NCI-H748 treated with DMSO at 0.1 percent for 48 hours (cell line): ENCODE results near the gene SPHK2.
A peak's percentile ranks its signal among the peaks of the same experiment; 100 is the strongest.

Source experiments
- DNase-seq: peaks from one replicate; lab custom pipeline; 2025; lab: John Stamatoyannopoulos, UW

SPHK2 gene

GRCh38 chr19:48606463-48607358, 12.6 kb upstream of the SPHK2 start, which contains the start of gene SPACA4:
SPACA4 (plus strand) TSS chr19:48606742; CDS start chr19:48606979, 237 bp downstream.
- no peak for DNase-seq

- no peak for DNase-seq
These were observed 11.9 kb upstream of the SPHK2 start for GRCh38 chr19:48607359-48607755.

GRCh38 chr19:48608798-48609263, 10.5 kb upstream of the SPHK2 start:
- peak; percentile 82 for DNase-seq

GRCh38 chr19:48609571-48610108, 9.7 kb upstream of the SPHK2 start:
- no peak for DNase-seq

- DNase-seq: no peak
These were observed 7.4 kb upstream of the SPHK2 start for GRCh38 chr19:48611872-48612271.

- no peak for DNase-seq
These were observed 6.1 kb upstream of the SPHK2 start for GRCh38 chr19:48613024-48613851.

GRCh38 chr19:48613852-48614435, 5.4 kb upstream of the SPHK2 start:
- no peak for DNase-seq

- DNase-seq: peak; percentile 33
These were observed 4.7 kb upstream of the SPHK2 start, which contains the start of gene FAM83E for GRCh38 chr19:48614436-48615230. FAM83E (minus strand) TSS chr19:48615076; CDS start chr19:48613372, 1,704 bp downstream.

- DNase-seq: no peak
These were observed 3.9 kb upstream of the SPHK2 start for GRCh38 chr19:48615231-48616040.

GRCh38 chr19:48616041-48616436, 3.3 kb upstream of the SPHK2 start:
- DNase-seq: no peak

GRCh38 chr19:48616491-48617056, 2.7 kb upstream of the SPHK2 start:
- DNase-seq: no peak

- no peak for DNase-seq
These were observed 2.0 kb upstream of the SPHK2 start for GRCh38 chr19:48617146-48617937.

- DNase-seq: no peak
These were observed 909 bp upstream of the SPHK2 start for GRCh38 chr19:48618278-48618915.

GRCh38 chr19:48619692-48620585, 633 bp downstream of the SPHK2 start:
- DNase-seq: no peak

GRCh38 chr19:48623556-48624066, 4.3 kb downstream of the SPHK2 start:
- no peak for DNase-seq

- peak; percentile 98 for DNase-seq
These were observed 4.8 kb downstream of the SPHK2 start for GRCh38 chr19:48624067-48624594.
